AG10803 (cell line): Measurements from ENCODE around the gene RASGRP2.

Experiments
- DNase-seq: peaks from one replicate; pipeline ENCODE4 v3.0.0; 2010; ENCODE audit warnings: low read depth
- H3K4me3 ChIP-seq: 2 replicates; pipeline ENCODE4 v1.5.1; 2011; ENCODE audit warnings: mild to moderate bottlenecking, low read length, control low read depth
- TF ChIP-seq, protein P1 (sequence below): conservative IDR thresholded peaks from 2 replicates; pipeline ENCODE4 v1.5.1; 2011; ENCODE audit warnings: mild to moderate bottlenecking, low read length, control low read depth, inconsistent platforms

RASGRP2 gene

DNA sequence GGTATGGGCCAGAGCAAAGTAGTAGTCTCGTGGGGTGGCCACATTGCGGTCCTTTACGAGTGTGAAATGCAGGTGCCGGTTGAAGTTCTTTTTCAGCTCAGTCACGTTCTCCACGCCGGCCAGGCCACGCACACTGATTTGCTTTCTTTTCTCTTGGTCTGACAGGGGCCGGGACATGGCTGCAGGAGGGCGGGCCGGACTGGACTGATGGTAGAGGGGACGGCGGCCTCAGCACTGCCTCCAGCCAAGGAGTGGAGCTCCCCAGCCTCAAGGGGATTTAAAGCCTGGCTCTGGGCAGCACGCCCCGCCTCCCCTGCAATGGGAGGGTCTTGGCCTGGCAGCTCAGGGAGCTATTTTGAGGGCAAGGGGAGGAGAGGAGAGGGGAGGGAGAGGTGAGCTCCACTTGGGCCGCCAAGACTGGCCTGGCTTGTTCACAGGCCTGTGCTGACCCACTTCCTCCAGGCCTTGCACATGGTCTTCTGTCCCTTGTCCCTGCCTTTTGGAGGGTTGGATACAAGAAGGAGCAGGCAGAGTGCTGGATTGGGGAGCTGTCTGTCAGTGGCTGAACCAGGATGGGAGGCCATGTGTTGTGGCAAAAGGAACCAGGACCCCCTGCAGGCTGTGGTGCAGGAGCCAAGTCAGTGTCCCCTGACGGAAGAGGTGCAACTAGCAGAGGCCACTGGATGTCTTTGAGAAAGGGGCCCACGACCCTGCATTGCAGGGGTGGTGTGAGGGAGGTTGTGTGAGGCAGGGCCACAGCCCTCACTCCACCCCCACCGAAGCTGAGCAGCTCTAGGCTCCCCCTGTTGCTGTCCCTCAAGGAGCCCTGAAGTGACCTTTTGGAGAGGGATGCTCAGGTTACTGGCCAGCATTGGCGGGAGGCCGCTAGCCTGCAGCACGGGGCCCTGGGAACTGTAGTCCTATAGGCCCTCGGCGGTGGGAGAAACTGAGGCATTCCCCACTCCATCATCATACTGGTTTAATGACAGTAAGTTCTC is 16.1 kb upstream of the RASGRP2 start, which contains the start of gene PYGM:
PYGM (minus strand) TSS at position 253 of the 998 bp plus-strand sequence; CDS start at position 177, 76 bp downstream.
- DNase-seq = no peak

GRCh38 chr11:64759131-64759721 is 15.3 kb upstream of the RASGRP2 start:
- TF ChIP-seq, protein P1, sequence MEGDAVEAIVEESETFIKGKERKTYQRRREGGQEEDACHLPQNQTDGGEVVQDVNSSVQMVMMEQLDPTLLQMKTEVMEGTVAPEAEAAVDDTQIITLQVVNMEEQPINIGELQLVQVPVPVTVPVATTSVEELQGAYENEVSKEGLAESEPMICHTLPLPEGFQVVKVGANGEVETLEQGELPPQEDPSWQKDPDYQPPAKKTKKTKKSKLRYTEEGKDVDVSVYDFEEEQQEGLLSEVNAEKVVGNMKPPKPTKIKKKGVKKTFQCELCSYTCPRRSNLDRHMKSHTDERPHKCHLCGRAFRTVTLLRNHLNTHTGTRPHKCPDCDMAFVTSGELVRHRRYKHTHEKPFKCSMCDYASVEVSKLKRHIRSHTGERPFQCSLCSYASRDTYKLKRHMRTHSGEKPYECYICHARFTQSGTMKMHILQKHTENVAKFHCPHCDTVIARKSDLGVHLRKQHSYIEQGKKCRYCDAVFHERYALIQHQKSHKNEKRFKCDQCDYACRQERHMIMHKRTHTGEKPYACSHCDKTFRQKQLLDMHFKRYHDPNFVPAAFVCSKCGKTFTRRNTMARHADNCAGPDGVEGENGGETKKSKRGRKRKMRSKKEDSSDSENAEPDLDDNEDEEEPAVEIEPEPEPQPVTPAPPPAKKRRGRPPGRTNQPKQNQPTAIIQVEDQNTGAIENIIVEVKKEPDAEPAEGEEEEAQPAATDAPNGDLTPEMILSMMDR = no peak
- no peak overlapping the region for H3K4me3 ChIP-seq

More for the DNA sequence above, 16.1 kb upstream of the RASGRP2 start, which contains the start of gene PYGM:
- TF ChIP-seq, protein P1 = no peak
- no peak within 1 kb of the TSS for H3K4me3 ChIP-seq

GRCh38 chr11:64758330-64759079 is 14.6 kb upstream of the RASGRP2 start:
- no peak for DNase-seq
- H3K4me3 ChIP-seq = no peak overlapping the region
- TF ChIP-seq, protein P1 = no peak

More at GRCh38 chr11:64759131-64759721, 15.3 kb upstream of the RASGRP2 start:
- no peak for DNase-seq

GRCh38 chr11:64757549-64758329 is 13.8 kb upstream of the RASGRP2 start:
- H3K4me3 ChIP-seq = no peak overlapping the region
- TF ChIP-seq, protein P1 = no peak
- DNase-seq = no peak

DNA sequence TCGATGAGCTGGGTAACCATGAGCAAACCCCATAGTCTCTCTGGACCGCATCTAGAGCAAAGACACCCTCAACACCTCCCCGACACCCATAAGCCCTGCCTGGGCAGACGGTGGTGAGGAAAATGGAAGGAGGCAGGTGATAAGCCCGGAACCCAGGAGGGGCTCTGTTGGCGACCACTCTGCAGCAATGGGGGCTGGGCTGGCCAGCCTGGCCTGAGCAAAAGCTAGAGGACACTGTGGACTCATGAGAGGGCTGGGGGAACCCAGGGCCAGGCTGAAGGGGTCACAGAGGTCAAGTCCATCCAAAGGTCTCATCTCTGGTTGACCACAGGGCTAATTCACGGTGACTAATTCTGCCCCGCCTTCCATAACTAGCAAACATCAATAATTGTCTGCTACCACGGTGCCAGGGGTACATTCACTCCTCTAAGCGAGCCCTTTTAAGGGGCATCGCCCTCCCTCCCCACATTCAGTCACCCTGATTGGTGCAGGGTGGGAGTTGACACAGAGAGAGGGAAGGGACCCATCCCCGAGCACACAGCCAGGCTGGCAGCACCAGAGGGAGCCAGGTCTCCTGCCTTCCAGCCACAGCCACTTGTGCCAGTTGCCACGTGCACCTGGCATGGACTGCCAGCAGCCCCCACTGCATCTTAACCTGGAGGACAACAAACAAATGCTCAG is 11.9 kb upstream of the RASGRP2 start:
- H3K4me3 ChIP-seq = no peak overlapping the region
- DNase-seq = no peak
- TF ChIP-seq, protein P1 = no peak
